Activated CD4-positive, alpha-beta memory T cell treated with anti-CD3 and anti-CD28 coated beads for 36 hours (primary cell): ENCODE measurements around the gene KMT2A. TPM values are rescaled to one million over a fixed set of nuclear protein-coding genes. Genes with fewer than 3 reads are reported as not detected.
"Not testable (repeated sequence)": the region's sequence is repeated elsewhere in the genome, so short reads cannot be mapped to it uniquely, and the experiment has no call there.

Experiments used
- CTCF ChIA-PET: fragments of 350-600 bp; sonication (Branson Sonifier 250); formaldehyde crosslinking; loops from one replicate; lab custom pipeline; 2021; ENCODE audit warnings: antibody characterized with exemption, inconsistent platforms; lab: Charles Lee
- POLR2A ChIA-PET: fragments of 350-600 bp; sonication (Branson Sonifier 250); formaldehyde crosslinking; loops from one replicate; lab custom pipeline; 2021; ENCODE audit warnings: antibody characterized with exemption; lab: Charles Lee
- DNase-seq: peaks from one replicate; pipeline ENCODE4 v3.0.0-alpha.2; 2020
- H3K27ac Mint-ChIP-seq: one replicate; pipeline ENCODE4 v1.8.0; 2021; ENCODE audit warnings: mixed read lengths
- H3K27me3 Mint-ChIP-seq: one replicate; pipeline ENCODE4 v1.8.0; 2021; ENCODE audit warnings: mixed read lengths
- H3K36me3 Mint-ChIP-seq: one replicate; pipeline ENCODE4 v1.8.0; 2021; ENCODE audit warnings: mixed read lengths
- H3K4me1 Mint-ChIP-seq: one replicate; pipeline ENCODE4 v1.8.0; 2021; ENCODE audit warnings: low read depth, mixed read lengths
- H3K4me3 Mint-ChIP-seq: one replicate; pipeline ENCODE4 v1.8.0; 2021; ENCODE audit warnings: mild to moderate bottlenecking, mixed read lengths
- H3K9me3 Mint-ChIP-seq: one replicate; pipeline ENCODE4 v1.8.0; 2021; ENCODE audit warnings: mixed read lengths
- intact Hi-C: fragments of 100-400 bp; cut with micrococcal nuclease; formaldehyde crosslinking; loops from one replicate; pipeline ENCODE4 v1.15.1; 2023
- total RNA-seq, 2 experiments: library from RNA; stranded (reverse); gene quantifications; one replicate each; pipeline ENCODE4 v1.2.3, GENCODE V29; 2021

The KMT2A gene
- total RNA-seq = 10 to 100 TPM; 61.5 to 72.4 TPM

GRCh38 chr11:118435893-118436624 is at the start of gene KMT2A:
TSS of gene KMT2A (plus strand) at chr11:118436492. CDS start at chr11:118436513, 21 bp downstream.
- POLR2A ChIA-PET = interaction anchor here (0.6 to 3.1 kb wide), 10 partner anchors 8 to 442 kb away, joined by 3 to 19 read pairs (median 4); partner anchors contain the start of gene ATP5MG
- peak within 1 kb of the TSS; percentile 91 for H3K4me3 Mint-ChIP-seq
- intact Hi-C loops = loop anchor here (1.0 to 10.0 kb wide), 8 partner anchors 35 to 449 kb away; partner anchors contain the start of genes ARCN1, ATP5MG, CD3E and IL10RA
- peaks cover 14% of the 10 kb centered on the region for H3K36me3 Mint-ChIP-seq
- H3K27me3 Mint-ChIP-seq = no peaks in the 10 kb centered on the region
- no peaks in the 10 kb centered on the region for H3K9me3 Mint-ChIP-seq
- CTCF ChIA-PET = interaction anchor here (0.6 to 2.2 kb wide), 10 partner anchors 8 to 260 kb away, joined by 3 to 13 read pairs (median 4); partner anchors contain the start of gene MPZL3
- peak; percentile 95 for DNase-seq
- peaks cover 37% of the 10 kb centered on the region for H3K4me1 Mint-ChIP-seq
- peak within 1 kb of the TSS; percentile 97 for H3K27ac Mint-ChIP-seq

DNA sequence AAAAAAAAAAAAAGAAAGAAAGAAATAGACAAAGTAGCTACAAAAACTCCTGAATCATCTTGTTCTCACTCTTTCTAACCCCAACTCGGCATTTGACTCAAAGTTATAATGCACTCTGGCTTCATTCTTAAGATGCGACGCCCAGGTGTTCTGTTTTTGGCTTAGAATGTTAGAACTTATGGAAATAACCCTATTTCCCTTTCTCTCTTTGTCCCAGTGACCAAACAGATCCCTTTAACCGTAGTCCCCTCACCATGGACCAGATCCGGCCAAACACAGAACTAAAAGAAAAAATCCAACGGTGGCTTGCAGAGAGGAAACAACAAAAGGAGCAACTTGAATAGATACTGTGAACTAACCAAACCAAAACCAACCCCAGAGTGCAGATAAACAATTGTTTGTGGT is 40.2 kb upstream of the KMT2A start:
- CTCF ChIA-PET = interaction anchor here (1.2 to 3.8 kb wide), 3 partner anchors 14 to 100 kb away, joined by 3 to 24 read pairs (median 8); no protein-coding TSS in a partner anchor

DNA sequence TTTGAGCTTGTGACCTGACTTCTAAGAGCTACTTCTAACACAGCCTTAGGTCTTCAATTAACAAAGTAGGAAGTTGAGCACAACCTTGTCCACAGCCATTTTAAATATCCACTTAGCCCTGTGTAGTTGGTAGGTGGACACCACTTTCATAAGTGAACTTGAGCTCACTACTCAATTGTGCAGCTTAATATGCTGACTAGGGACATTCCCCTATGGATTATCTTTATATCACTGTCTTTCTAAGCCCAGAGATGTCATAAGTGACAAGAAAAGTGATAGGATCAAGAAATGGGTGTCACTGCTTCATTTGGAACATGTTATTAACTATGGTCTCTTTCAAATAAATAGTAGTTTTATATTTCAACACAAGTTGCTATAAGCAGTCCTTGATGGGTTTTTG is 38.8 kb upstream of the KMT2A start:
- no peak for DNase-seq
- H3K4me1 Mint-ChIP-seq = peaks cover 53% of the 10 kb centered on the region
- H3K9me3 Mint-ChIP-seq = no peaks in the 10 kb centered on the region
- ChIA-PET POLR2A (interaction anchor here (1.2 kb wide), 1 partner anchor 89 kb away, joined by 3 read pairs; no protein-coding TSS in a partner anchor), CTCF (interaction anchor here (0.5 to 3.8 kb wide), 8 partner anchors 33 to 172 kb away, joined by 3 to 24 read pairs (median 4); no protein-coding TSS in a partner anchor)
- H3K36me3 Mint-ChIP-seq = peaks cover 27% of the 10 kb centered on the region
- intact Hi-C loops = loop anchor here (5.0 kb wide), 1 partner anchor 55 kb away; the partner anchor contains the start of genes CD3D and CD3G
- H3K27me3 Mint-ChIP-seq = no peaks in the 10 kb centered on the region
- no peak overlapping the region for H3K4me3 Mint-ChIP-seq
- H3K27ac Mint-ChIP-seq = peak overlapping the region; percentile 98

More for the DNA sequence above, 40.2 kb upstream of the KMT2A start:
- Mint-ChIP-seq H3K27me3 (no peaks in the 10 kb centered on the region), H3K4me3 (peak overlapping the region; percentile 17), H3K27ac (peak overlapping the region; percentile 91), H3K4me1 (peaks cover 49% of the 10 kb centered on the region), H3K36me3 (peaks cover 21% of the 10 kb centered on the region), H3K9me3 (no peaks in the 10 kb centered on the region)
- peak; percentile 20 for DNase-seq
- intact Hi-C loops = loop anchor here (5.0 kb wide), 1 partner anchor 54 kb away; the partner anchor contains the start of genes CD3D and CD3G
- POLR2A ChIA-PET = interaction anchor here (0.8 kb wide), 1 partner anchor 40 kb away, joined by 3 read pairs; the partner anchor contains the start of gene KMT2A

DNA sequence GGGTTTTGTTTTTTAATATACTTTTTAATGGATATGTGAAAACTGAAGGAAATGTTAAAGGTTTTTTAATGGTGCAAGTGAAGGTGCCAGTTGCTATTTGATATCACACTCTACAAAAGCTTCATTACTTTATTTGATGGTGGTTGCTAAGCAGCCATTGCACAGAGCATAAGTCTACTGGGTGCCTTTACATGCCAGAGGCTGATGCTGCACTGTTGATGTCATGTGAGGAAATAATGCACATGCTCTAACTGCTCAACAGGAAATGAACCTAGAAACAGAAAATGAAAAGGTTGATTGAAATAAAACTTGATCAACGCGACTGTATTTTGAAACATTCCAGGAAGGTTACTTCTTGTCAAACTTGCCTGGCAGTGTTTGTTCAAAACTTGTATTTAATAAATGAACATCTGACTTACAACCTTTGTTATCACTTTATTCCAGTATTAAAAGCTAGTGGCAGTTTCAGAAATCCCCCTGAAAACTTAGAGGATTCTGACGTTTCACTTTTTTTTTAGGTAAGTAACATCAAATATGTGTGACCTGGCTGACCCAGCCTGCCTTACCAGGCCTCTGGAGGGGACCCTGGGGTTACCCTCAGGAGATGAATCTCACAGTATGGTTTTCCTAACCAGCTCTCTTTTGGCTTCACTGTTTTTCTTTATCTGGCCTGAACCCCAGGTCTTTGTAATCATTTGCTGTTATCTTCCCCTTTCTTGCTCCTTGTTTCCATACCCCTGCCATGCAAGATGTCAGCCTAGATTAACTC is 37.3 kb upstream of the KMT2A start:
- Mint-ChIP-seq H3K4me1 (peaks cover 61% of the 10 kb centered on the region), H3K36me3 (peaks cover 24% of the 10 kb centered on the region)

DNA sequence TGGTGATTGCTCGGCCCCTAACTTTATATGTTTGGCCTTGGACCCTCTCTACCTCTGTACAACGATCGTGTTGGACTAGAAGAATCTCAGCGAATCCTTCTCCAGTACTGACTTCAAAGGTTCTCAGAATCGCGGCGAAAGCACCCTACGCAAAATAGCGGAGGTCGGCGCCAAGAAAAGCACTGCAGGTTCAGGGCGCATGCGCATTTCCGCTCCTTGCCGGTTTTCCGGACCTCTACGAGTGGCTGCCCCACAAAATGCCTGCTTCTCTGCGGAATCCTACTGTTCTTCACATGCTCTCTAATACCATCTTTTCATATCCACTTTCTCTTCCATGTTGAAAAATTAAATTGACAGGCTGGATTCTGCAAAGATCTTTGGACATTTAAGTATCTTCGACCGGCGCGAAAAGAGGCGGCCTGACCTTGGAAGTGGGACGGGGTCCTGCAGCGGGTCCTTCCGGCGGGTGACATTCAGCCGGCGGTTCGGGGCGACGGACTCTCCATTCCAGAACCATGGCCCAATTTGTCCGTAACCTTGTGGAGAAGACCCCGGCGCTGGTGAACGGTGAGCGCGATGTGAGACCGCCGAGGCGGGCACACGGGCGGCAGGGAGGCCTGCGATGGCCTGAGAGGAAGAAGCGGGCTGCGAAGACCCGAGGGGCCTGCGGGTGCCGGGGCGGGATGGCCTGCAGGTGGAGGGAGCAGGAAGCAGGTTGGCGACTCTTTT is 35.0 kb upstream of the KMT2A start, which contains the start of gene ATP5MG:
Gene ATP5MG (plus strand): TSS at position 456 of the 729 bp plus-strand sequence. CDS start 60 bp downstream, at position 516.
- peak within 1 kb of the TSS; percentile 98 for H3K27ac Mint-ChIP-seq
- DNase-seq = peak; percentile 95
- H3K36me3 Mint-ChIP-seq = peaks cover 16% of the 10 kb centered on the region
- H3K4me1 Mint-ChIP-seq = peaks cover 66% of the 10 kb centered on the region
- CTCF ChIA-PET = interaction anchor here (0.6 to 1.8 kb wide), 7 partner anchors 47 to 129 kb away, joined by 3 to 17 read pairs (median 3); no protein-coding TSS in a partner anchor
- intact Hi-C loops = loop anchor here (1.0 to 2.0 kb wide), 6 partner anchors 33 to 171 kb away; partner anchors contain the start of genes ARCN1 and UBE4A
- no peaks in the 10 kb centered on the region for H3K27me3 Mint-ChIP-seq
- POLR2A ChIA-PET = interaction anchor here (0.8 to 2.1 kb wide), 8 partner anchors 34 to 199 kb away, joined by 3 to 19 read pairs (median 4); partner anchors contain the start of gene KMT2A
- H3K9me3 Mint-ChIP-seq = no peaks in the 10 kb centered on the region
- H3K4me3 Mint-ChIP-seq = peak within 1 kb of the TSS; percentile 97

More for the DNA sequence above, 37.3 kb upstream of the KMT2A start:
- H3K27ac Mint-ChIP-seq = peak overlapping the region; percentile 98
- H3K9me3 Mint-ChIP-seq = no peaks in the 10 kb centered on the region
- ChIA-PET POLR2A (interaction anchor here (1.1 to 2.7 kb wide), 3 partner anchors 36 to 54 kb away, joined by 3 to 14 read pairs (median 7); partner anchors contain the start of gene KMT2A), CTCF (interaction anchor here (0.6 to 3.8 kb wide), 10 partner anchors 31 to 200 kb away, joined by 3 to 24 read pairs (median 4); no protein-coding TSS in a partner anchor)
- intact Hi-C loops = loop anchor here (1.0 to 5.0 kb wide), 3 partner anchors 34 to 57 kb away; partner anchors contain the start of genes CD3D and CD3G
- H3K27me3 Mint-ChIP-seq = no peaks in the 10 kb centered on the region
- peak; percentile 64 for DNase-seq
- peak overlapping the region; percentile 97 for H3K4me3 Mint-ChIP-seq

- Mint-ChIP-seq H3K4me3 (peak overlapping the region; percentile 97), H3K9me3 (no peaks in the 10 kb centered on the region), H3K27me3 (no peaks in the 10 kb centered on the region), H3K4me1 (peaks cover 68% of the 10 kb centered on the region), H3K27ac (peak overlapping the region; percentile 98), H3K36me3 (peaks cover 21% of the 10 kb centered on the region)
- no peak for DNase-seq
- POLR2A ChIA-PET = interaction anchor here (0.8 to 2.1 kb wide), 9 partner anchors 33 to 200 kb away, joined by 3 to 19 read pairs (median 4); partner anchors contain the start of gene KMT2A
- CTCF ChIA-PET = interaction anchor here (0.7 to 1.8 kb wide), 8 partner anchors 10 to 128 kb away, joined by 3 to 17 read pairs (median 3); no protein-coding TSS in a partner anchor
- intact Hi-C loops = loop anchor here (1.0 to 2.0 kb wide), 6 partner anchors 33 to 171 kb away; partner anchors contain the start of genes ARCN1 and UBE4A
These were observed 34.3 kb upstream of the KMT2A start for GRCh38 chr11:118401880-118402590.

GRCh38 chr11:118402594-118402993 is 33.7 kb upstream of the KMT2A start:
- CTCF ChIA-PET = interaction anchor here (0.7 to 1.8 kb wide), 6 partner anchors 11 to 128 kb away, joined by 3 to 17 read pairs (median 3); no protein-coding TSS in a partner anchor
- peaks cover 65% of the 10 kb centered on the region for H3K4me1 Mint-ChIP-seq
- peak overlapping the region; percentile 97 for H3K4me3 Mint-ChIP-seq
- DNase-seq = peak; percentile 15
- peaks cover 26% of the 10 kb centered on the region for H3K36me3 Mint-ChIP-seq
- POLR2A ChIA-PET = interaction anchor here (0.8 to 2.1 kb wide), 8 partner anchors 33 to 200 kb away, joined by 3 to 19 read pairs (median 4); partner anchors contain the start of gene KMT2A
- H3K9me3 Mint-ChIP-seq, H3K27me3 Mint-ChIP-seq, intact Hi-C loops: not testable (repeated sequence)
- H3K27ac Mint-ChIP-seq = peak overlapping the region; percentile 98

DNA sequence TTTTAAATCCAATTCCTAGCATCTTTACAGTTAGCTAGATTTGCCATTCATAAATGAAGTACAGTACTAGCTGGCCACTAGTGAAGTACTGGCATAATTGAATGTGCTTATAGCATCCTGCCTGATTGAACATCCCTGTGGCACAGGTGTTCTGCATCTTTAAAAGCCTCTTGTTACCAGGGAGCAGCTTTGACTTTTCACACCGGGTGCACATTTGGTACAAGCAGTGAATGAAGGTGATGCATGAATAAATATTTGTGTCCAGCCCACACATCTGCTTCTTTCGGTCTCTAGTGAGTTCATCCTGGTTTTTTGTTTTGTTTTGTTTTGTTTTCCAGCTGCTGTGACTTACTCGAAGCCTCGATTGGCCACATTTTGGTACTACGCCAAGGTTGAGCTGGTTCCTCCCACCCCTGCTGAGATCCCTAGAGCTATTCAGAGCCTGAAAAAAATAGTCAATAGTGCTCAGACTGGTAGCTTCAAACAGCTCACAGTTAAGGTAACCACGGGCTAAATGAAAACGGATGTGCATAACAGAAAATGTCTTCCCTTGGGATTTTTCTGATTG is 29.6 kb upstream of the KMT2A start:
- Mint-ChIP-seq H3K27me3 (no peaks in the 10 kb centered on the region), H3K4me1 (peaks cover 45% of the 10 kb centered on the region), H3K36me3 (peaks cover 30% of the 10 kb centered on the region), H3K4me3 (no peak overlapping the region), H3K9me3 (no peaks in the 10 kb centered on the region), H3K27ac (peak overlapping the region; percentile 31)
- CTCF ChIA-PET = interaction anchor here (0.6 to 1.5 kb wide), 4 partner anchors 8 to 83 kb away, joined by 3 to 5 read pairs (median 3); no protein-coding TSS in a partner anchor
- POLR2A ChIA-PET = no interaction called here
- intact Hi-C loops = no loop called here
- no peak for DNase-seq

DNA sequence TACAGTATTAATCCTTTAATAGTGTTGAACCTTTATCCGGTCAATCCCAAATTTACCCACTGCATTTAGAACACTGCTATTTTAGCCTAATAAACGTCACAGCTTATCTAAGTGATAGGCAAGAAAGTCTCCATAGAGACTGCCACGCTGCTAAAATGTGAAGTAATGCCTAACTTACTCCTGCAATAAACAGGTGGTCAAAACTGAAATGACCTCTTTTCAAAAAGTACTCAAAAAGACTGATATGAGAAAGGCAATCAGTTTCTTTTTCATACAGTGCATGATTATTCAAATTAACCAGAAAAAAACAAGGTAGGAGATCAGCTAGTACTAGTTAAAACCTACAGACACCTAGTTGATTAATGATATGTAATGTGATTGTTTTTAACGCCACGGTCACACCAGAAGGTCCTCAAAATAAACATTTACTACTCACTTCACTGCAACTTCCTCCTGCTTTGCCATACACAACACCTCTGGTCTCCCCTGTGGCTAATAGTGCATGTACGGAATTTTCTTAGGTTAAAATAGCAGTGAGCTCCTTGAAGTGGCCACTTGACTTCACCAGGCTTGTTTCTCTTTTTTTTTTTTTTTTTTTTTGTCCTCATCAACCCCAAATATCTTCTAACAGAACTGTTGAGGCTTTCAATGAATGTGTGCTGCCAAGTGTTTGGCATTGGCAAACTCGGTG is 26.1 kb upstream of the KMT2A start:
- ChIA-PET POLR2A (interaction anchor here (0.6 kb wide), 1 partner anchor 41 kb away, joined by 3 read pairs; no protein-coding TSS in a partner anchor), CTCF (interaction anchor here (0.6 to 0.7 kb wide), 2 partner anchors 14 to 333 kb away, joined by 3 read pairs; no protein-coding TSS in a partner anchor)
- DNase-seq = no peak
- Mint-ChIP-seq H3K9me3 (no peaks in the 10 kb centered on the region), H3K4me3 (no peak overlapping the region), H3K27ac (peak overlapping the region; percentile 35), H3K4me1 (peaks cover 24% of the 10 kb centered on the region), H3K36me3 (peaks cover 21% of the 10 kb centered on the region), H3K27me3 (no peaks in the 10 kb centered on the region)
- intact Hi-C loops = no loop called here
